A549 treated with ZK216348 at 1 μM for 4 hours (cell line): ENCODE measurements around the gene RAB44. TPM values are rescaled to one million over a fixed set of nuclear protein-coding genes. Genes with fewer than 3 reads are reported as not detected.

Source experiments
- total RNA-seq: library from RNA; stranded (reverse); fragments of 200-300 nt; extraction: Qiagen RNA extraction; gene quantifications from 5 replicates; pipeline ENCODE4 v1.2.3, GENCODE V29; 2022; ENCODE audit warnings: low read depth

RAB44 gene
- total RNA-seq = 0.06 to 0.09 TPM (median 0.07 TPM) in 3 of 5 replicates, not detected in the others

DNA sequence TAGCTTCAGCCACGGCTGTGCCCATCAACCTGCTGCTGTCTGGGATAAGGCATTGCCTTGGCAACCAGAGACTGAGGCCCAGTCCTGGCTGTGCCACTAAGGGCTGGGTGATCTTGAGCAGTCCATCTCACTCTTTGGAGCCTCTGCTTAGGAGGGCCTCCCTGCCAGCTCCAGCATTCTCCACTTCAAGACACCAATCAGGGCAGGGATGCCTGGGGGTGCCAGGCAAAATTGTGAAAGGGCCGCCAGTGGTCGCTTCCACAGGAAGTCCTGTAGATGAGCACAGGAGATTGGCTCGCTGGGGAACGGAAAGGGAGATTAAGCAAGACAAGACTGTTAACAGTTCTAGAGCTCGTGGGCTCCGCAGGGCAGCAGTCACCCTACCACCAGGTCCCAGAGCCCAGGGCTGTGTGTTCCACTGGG lies at the start of gene RAB44:
TSS of gene RAB44 (plus strand) at position 346 of the 423 bp plus-strand sequence. CDS start 6,410 bp downstream, outside the sequence.

DNA sequence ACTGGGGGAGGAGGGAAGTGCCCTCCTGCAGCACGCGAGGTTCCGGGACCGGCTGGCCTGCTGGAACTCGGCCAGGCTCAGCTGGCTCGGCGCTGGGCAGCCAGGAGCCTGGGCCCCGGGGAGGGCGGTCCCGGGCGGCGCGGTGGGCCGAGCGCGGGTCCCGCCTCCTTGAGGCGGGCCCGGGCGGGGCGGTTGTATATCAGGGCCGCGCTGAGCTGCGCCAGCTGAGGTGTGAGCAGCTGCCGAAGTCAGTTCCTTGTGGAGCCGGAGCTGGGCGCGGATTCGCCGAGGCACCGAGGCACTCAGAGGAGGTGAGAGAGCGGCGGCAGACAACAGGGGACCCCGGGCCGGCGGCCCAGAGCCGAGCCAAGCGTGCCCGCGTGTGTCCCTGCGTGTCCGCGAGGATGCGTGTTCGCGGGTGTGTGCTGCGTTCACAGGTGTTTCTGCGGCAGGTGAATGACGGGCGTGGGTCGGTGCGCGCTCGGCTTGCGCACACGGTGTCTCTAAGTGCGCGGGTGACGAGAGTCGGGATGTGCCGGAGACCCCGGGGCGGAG lies 19.1 kb upstream of the RAB44 start, which contains the start of gene CDKN1A:
TSS of gene CDKN1A (plus strand) at position 227 of the 555 bp plus-strand sequence. CDS start 5,388 bp downstream, outside the sequence.

Other genes with a start within 250 kb of the RAB44 start
- 17.1 to 19.3 TPM (median 18.5 TPM) in 5 replicates for gene STK38, start 150.3 kb upstream of the RAB44 start, total RNA-seq
- 512 to 684 TPM (median 546 TPM) in 5 replicates for gene SRSF3, start 103.5 kb upstream of the RAB44 start, total RNA-seq
- 189 to 281 TPM (median 252 TPM) in 5 replicates for gene CDKN1A, start 19.1 kb upstream of the RAB44 start, total RNA-seq
- gene CPNE5, start 141.6 kb downstream of the RAB44 start, total RNA-seq = 0.05 to 0.14 TPM (median 0.11 TPM) in 4 of 5 replicates, not detected in the other
- 39.3 to 51.6 TPM (median 43.4 TPM) in 5 replicates for gene PPIL1, start 177.0 kb downstream of the RAB44 start, total RNA-seq
- 13.1 to 18.6 TPM (median 17.6 TPM) in 5 replicates for gene C6orf89, start 188.1 kb downstream of the RAB44 start, total RNA-seq